Measurements from ENCODE around the gene TTC21A. TPM values are rescaled to one million over a fixed set of nuclear protein-coding genes. Genes with fewer than 3 reads are reported as not detected.

The TTC21A gene
- total and polyA plus RNA-seq, 2 experiments from 2014 or later, result 1.8 to 2.0 TPM

GRCh38 chr3:39090922-39091321 is 16.6 kb upstream of the TTC21A start:
- H2AFZ ChIP-seq, result no peak overlapping the region
- no peaks in the 10 kb centered on the region for H4K20me1 ChIP-seq (replicated peaks; ENCODE audit: insufficient read depth)
- peaks cover 38% of the 10 kb centered on the region; the same call in 2 of the 3 replicates for H3K36me3 Mint-ChIP-seq (ENCODE audit: low read depth)
- H3K4me3 Mint-ChIP-seq, result no peak overlapping the region
- H3K27me3 Mint-ChIP-seq (ENCODE audit: insufficient read depth, low read depth, poor library complexity), result peaks cover 2% of the 10 kb centered on the region
- TF ChIP-seq CTCF (conservative IDR thresholded peaks at IDR 0.05; ENCODE audit: low read depth in 2 of 2) (no peak), ZNF331 (CRISPR knock-in tag; IDR thresholded peaks at IDR 0.05; ENCODE audit: low read depth) (no peak), JUNB (IDR thresholded peaks at IDR 0.05; ENCODE audit: unreplicated experiment) (no peak), NANOG (IDR thresholded peaks at IDR 0.05; ENCODE audit: borderline replicate concordance) (no peak), ZNF114 (CRISPR knock-in tag; IDR thresholded peaks at IDR 0.05) (no peak), REST (IDR thresholded peaks at IDR 0.05; ENCODE audit: unreplicated experiment) (no peak), EZH2phosphoT487 (IDR thresholded peaks at IDR 0.05; ENCODE audit: unreplicated experiment) (no peak), CREB1 (CRISPR knock-in tag; IDR thresholded peaks at IDR 0.05; ENCODE audit: low read depth) (no peak), ZNF462 (CRISPR knock-in tag; IDR thresholded peaks at IDR 0.05) (no peak), EZH2 (IDR thresholded peaks at IDR 0.05; ENCODE audit: low read depth, unreplicated experiment) (no peak), STAT1 (IDR thresholded peaks at IDR 0.05; ENCODE audit: unreplicated experiment) (no peak), POLR2AphosphoS5 (IDR thresholded peaks at IDR 0.05; ENCODE audit: low read depth) (no peak)
- TF ChIP-seq, protein P1, sequence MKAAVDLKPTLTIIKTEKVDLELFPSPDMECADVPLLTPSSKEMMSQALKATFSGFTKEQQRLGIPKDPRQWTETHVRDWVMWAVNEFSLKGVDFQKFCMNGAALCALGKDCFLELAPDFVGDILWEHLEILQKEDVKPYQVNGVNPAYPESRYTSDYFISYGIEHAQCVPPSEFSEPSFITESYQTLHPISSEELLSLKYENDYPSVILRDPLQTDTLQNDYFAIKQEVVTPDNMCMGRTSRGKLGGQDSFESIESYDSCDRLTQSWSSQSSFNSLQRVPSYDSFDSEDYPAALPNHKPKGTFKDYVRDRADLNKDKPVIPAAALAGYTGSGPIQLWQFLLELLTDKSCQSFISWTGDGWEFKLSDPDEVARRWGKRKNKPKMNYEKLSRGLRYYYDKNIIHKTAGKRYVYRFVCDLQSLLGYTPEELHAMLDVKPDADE (IDR thresholded peaks at IDR 0.05), result no peak
- H3K27me3 ChIP-seq (ENCODE audit: insufficient read depth), result no peaks in the 10 kb centered on the region
- H3K27ac Mint-ChIP-seq, result no peak overlapping the region
- no peak overlapping the region for H3K27ac ChIP-seq (ENCODE audit: low read depth)
- H3K9me3 Mint-ChIP-seq, result no peaks in the 10 kb centered on the region
- H3K4me3 ChIP-seq, result no peak overlapping the region
- no peak for ATAC-seq
- no peaks in the 10 kb centered on the region for H3F3A ChIP-seq (replicated peaks; ENCODE audit: low read depth)
- H3K36me3 ChIP-seq (ENCODE audit: insufficient read depth), result peaks cover 40% of the 10 kb centered on the region
- no peak overlapping the region for H3K4me2 ChIP-seq
- H3K4me1 ChIP-seq (ENCODE audit: insufficient read depth), result no peaks in the 10 kb centered on the region
- no peaks in the 10 kb centered on the region for H3K79me2 ChIP-seq (replicated peaks; ENCODE audit: insufficient read depth)
- H3K4me1 Mint-ChIP-seq, result no peaks in the 10 kb centered on the region
- no peak for DNase-seq (ENCODE audit: low spot score)
- H3K9me2 ChIP-seq (ENCODE audit: insufficient read depth), result no peaks in the 10 kb centered on the region

Measured in GM23338 (cell line).